SK-N-SH (cell line): ENCODE results near the gene PHLDB2. TPM values are rescaled to one million over a fixed set of nuclear protein-coding genes. Genes with fewer than 3 reads are reported as not detected.

ENCODE experiments used
- CTCF ChIA-PET: fragments of 300-600, 350-600 bp; formaldehyde crosslinking; extraction: SDS; loops from one replicate; lab custom pipeline; 2021; lab: Yijun Ruan, JAX
- POLR2A ChIA-PET: fragments of 350-600 bp; sonication (Branson Sonifier 250); formaldehyde crosslinking; extraction: SDS; loops from one replicate; lab custom pipeline; 2020; ENCODE audit warnings: antibody characterized with exemption, inconsistent platforms; lab: Yijun Ruan, JAX
- DNase-seq: peaks from one replicate; pipeline ENCODE4 v3.0.0; 2012
- H2AFZ ChIP-seq: fragments of 200-600 bp; sonication (generic); 2 replicates; pipeline ENCODE4 v1.8.1; 2016; ENCODE audit warnings: antibody characterized with exemption, mild to moderate bottlenecking, low read depth
- H3F3A ChIP-seq: fragments of 200-600 bp; sonication (generic); replicated peaks from 2 replicates; pipeline ENCODE3; 2016; ENCODE audit warnings: antibody characterized with exemption, mild to moderate bottlenecking; ENCODE audit not compliant: insufficient read depth
- H3K27ac ChIP-seq, 2 experiments: fragments of 200-500 bp in 1 of 2; fragments of 200-600 bp in 1 of 2; sonication (Bioruptor generic) in 1 of 2; sonication (generic), shearing (Covaris generic) in 1 of 2; 2 replicates each; pipeline versions ENCODE4 v1.5.1 to v1.6.1; 2014 to 2016; ENCODE audit warnings: low read depth in 2 of 2, inconsistent platforms in 1 of 2, low read length in 1 of 2, mild to moderate bottlenecking in 1 of 2, mixed read lengths in 1 of 2
- H3K27me3 ChIP-seq: fragments of 200-600 bp; sonication (generic), shearing (Covaris generic); 2 replicates; pipeline ENCODE4 v1.6.1; 2016; ENCODE audit warnings: mixed run types; ENCODE audit not compliant: insufficient read depth
- H3K36me3 ChIP-seq, 2 experiments: fragments of 200-500 bp in 1 of 2; fragments of 200-600 bp in 1 of 2; sonication (Bioruptor generic) in 1 of 2; sonication (generic) in 1 of 2; replicated peaks in 1 of 2; 2 replicates each; pipeline versions ENCODE3 to v1.5.1; 2014 to 2016; ENCODE audit warnings: low read length in 1 of 2, mild to moderate bottlenecking in 1 of 2; ENCODE audit not compliant: insufficient read depth in 2 of 2, control insufficient read depth in 1 of 2
- H3K4me1 ChIP-seq, 2 experiments: fragments of 200-500 bp in 1 of 2; fragments of 200-600 bp in 1 of 2; sonication (Bioruptor generic) in 1 of 2; sonication (generic), shearing (Covaris generic) in 1 of 2; 2 replicates each; pipeline versions ENCODE4 v1.5.1 to v1.6.1; 2014 to 2016; ENCODE audit warnings: low read depth in 1 of 2, low read length in 1 of 2, mixed run types in 1 of 2; ENCODE audit not compliant: insufficient read depth in 2 of 2, control insufficient read depth in 1 of 2
- H3K4me2 ChIP-seq: fragments of 200-600 bp; sonication (generic), shearing (Covaris generic); 2 replicates; pipeline ENCODE4 v1.6.1; 2017; ENCODE audit warnings: mixed run types
- H3K4me3 ChIP-seq, 2 experiments: fragments of 200-500 bp in 1 of 2; fragments of 200-600 bp in 1 of 2; sonication (Bioruptor generic) in 1 of 2; sonication (generic), shearing (Covaris generic) in 1 of 2; 2 replicates each; pipeline versions ENCODE4 v1.5.1 to v1.8.1; 2014 to 2016; ENCODE audit warnings: low read depth in 2 of 2, inconsistent platforms in 1 of 2, low read length in 1 of 2, mild to moderate bottlenecking in 1 of 2, mixed read lengths in 1 of 2, moderate library complexity in 1 of 2
- H3K79me2 ChIP-seq: fragments of 200-600 bp; sonication (generic); 2 replicates; pipeline ENCODE4 v1.8.1; 2017; ENCODE audit warnings: mild to moderate bottlenecking; ENCODE audit not compliant: insufficient read depth
- H3K9ac ChIP-seq: fragments of 200-600 bp; sonication (generic); 2 replicates; pipeline ENCODE4 v1.6.1; 2017; ENCODE audit warnings: mixed run types
- H3K9me2 ChIP-seq: fragments of 200-600 bp; sonication (generic); 2 replicates; pipeline ENCODE4 v1.6.1; 2017; ENCODE audit warnings: mixed run types
- H3K9me3 ChIP-seq: fragments of 200-600 bp; sonication (generic); 2 replicates; pipeline ENCODE4 v1.6.1; 2017; ENCODE audit warnings: mixed run types, mild to moderate bottlenecking, moderate library complexity
- H4K20me1 ChIP-seq: fragments of 200-600 bp; sonication (generic); 2 replicates; pipeline ENCODE4 v1.6.1; 2017; ENCODE audit warnings: mild to moderate bottlenecking, mixed run types; ENCODE audit not compliant: insufficient read depth
- EP300 ChIP-seq, 2 experiments: IDR thresholded peaks; 2 replicates each; pipeline versions ENCODE4 v1.4.0 to v1.6.1; 2012; ENCODE audit warnings: borderline replicate concordance in 1 of 2, low read depth in 1 of 2, low read length in 1 of 2
- GATA2 ChIP-seq: sonication (generic); formaldehyde crosslinking; IDR thresholded peaks from 2 replicates; pipeline ENCODE4 v1.5.0; 2020; ENCODE audit warnings: mild to moderate bottlenecking, missing genetic modification reagents
- MXI1 ChIP-seq: IDR thresholded peaks from 2 replicates; pipeline ENCODE4 v1.6.1; 2012; ENCODE audit warnings: mild to moderate bottlenecking, low read depth, low read length, improper control_type of control experiment
- NFIC ChIP-seq: IDR thresholded peaks from 2 replicates; pipeline ENCODE4 v1.4.0; 2012; ENCODE audit warnings: borderline replicate concordance
- RCOR1 ChIP-seq: fragments of 150-350 bp; IDR thresholded peaks from 2 replicates; pipeline ENCODE4 v1.6.1; 2017; ENCODE audit warnings: antibody characterized with exemption, low read length
- WGBS: methylation state at CpG from one replicate; pipeline ENCODE4 v1.1.6; 2017; ENCODE audit warnings: low lambda C conversion rate; 5-methylcytosine and 5-hydroxymethylcytosine counted together
- polyA plus RNA-seq, 3 experiments: library from polyadenylated mRNA; depleted of rRNA; stranded (reverse); fragments of >200 nt; gene quantifications; 2 replicates each; pipeline ENCODE4 v1.2.3, GENCODE V29; 2012
- TF ChIP-seq, protein P1 (sequence below): IDR thresholded peaks from 2 replicates; pipeline ENCODE4 v1.6.1; 2012; ENCODE audit warnings: mild to moderate bottlenecking, low read depth, low read length, moderate library complexity
- TF ChIP-seq, protein P2 (sequence below): fragments of 150-350 bp; IDR thresholded peaks from 2 replicates; pipeline ENCODE4 v1.6.1; 2017; ENCODE audit warnings: antibody characterized with exemption, low read length, low read depth, borderline replicate concordance
- TF ChIP-seq, protein P3 (sequence below): fragments of 150-350 bp; IDR thresholded peaks from 2 replicates; pipeline ENCODE4 v1.6.1; 2016; ENCODE audit warnings: mild to moderate bottlenecking, low read depth, low read length

Gene PHLDB2
- polyA plus RNA-seq, 1 of the 3 experiments (the other 2 are of a cell fraction) = 18.0 TPM

DNA sequence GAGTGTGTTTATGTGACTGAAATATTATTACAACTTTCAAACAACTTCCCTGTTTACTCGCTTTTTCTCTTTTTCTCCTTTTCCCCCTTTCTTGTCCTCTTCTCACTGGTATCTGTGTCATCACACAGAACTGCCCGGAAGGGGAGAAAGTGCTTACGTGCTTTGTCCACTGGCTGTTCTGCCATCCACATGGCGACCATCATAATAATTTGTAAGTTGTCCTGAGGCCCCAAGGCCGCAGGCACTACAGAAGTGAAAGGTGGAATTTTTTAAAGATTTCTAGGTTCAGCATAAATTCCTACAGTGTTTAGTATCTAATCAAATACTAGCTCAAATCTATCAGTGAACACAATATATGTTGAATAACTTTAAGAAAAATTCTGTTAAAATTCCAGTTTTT lies 93.0 kb downstream of the PHLDB2 start (continued):
- TF ChIP-seq, protein P1, sequence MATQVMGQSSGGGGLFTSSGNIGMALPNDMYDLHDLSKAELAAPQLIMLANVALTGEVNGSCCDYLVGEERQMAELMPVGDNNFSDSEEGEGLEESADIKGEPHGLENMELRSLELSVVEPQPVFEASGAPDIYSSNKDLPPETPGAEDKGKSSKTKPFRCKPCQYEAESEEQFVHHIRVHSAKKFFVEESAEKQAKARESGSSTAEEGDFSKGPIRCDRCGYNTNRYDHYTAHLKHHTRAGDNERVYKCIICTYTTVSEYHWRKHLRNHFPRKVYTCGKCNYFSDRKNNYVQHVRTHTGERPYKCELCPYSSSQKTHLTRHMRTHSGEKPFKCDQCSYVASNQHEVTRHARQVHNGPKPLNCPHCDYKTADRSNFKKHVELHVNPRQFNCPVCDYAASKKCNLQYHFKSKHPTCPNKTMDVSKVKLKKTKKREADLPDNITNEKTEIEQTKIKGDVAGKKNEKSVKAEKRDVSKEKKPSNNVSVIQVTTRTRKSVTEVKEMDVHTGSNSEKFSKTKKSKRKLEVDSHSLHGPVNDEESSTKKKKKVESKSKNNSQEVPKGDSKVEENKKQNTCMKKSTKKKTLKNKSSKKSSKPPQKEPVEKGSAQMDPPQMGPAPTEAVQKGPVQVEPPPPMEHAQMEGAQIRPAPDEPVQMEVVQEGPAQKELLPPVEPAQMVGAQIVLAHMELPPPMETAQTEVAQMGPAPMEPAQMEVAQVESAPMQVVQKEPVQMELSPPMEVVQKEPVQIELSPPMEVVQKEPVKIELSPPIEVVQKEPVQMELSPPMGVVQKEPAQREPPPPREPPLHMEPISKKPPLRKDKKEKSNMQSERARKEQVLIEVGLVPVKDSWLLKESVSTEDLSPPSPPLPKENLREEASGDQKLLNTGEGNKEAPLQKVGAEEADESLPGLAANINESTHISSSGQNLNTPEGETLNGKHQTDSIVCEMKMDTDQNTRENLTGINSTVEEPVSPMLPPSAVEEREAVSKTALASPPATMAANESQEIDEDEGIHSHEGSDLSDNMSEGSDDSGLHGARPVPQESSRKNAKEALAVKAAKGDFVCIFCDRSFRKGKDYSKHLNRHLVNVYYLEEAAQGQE = no peak
- no peak for TF ChIP-seq MXI1
- TF ChIP-seq, protein P2, sequence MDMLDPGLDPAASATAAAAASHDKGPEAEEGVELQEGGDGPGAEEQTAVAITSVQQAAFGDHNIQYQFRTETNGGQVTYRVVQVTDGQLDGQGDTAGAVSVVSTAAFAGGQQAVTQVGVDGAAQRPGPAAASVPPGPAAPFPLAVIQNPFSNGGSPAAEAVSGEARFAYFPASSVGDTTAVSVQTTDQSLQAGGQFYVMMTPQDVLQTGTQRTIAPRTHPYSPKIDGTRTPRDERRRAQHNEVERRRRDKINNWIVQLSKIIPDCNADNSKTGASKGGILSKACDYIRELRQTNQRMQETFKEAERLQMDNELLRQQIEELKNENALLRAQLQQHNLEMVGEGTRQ = no peak

DNA sequence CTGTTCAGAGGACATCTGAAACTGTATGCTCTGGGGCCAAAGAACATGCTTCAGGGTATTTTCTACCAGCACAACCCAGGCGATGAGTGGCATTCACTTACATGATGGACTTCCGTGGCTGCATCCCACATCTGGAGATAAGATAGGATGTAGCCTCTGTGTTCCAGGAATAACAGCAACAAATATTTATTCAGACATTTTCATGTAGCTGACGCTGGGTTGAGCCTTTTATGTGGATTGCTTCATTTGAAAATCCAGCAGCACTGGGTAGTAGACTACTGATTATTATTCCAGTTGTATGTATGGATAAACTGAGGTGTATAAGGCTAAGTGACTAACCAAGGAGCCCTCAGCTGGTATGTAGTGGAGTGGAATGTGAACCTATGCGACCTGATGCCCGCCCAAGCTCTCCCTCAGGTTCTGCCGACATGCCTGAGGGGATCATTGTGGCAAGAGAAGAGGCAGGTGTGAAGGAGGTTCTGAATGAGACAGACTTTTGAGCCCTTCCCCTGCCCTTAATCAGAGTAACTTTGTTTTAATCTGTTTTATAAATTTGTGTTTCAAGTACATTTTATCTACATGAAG lies 93.9 kb downstream of the PHLDB2 start:
- H3K4me3 ChIP-seq = no peak overlapping the region
- no peak overlapping the region for H2AFZ ChIP-seq
- no peak overlapping the region for H3K4me2 ChIP-seq
- H3K27ac ChIP-seq = no peak overlapping the region
- H3K79me2 ChIP-seq = peaks cover 6% of the 10 kb centered on the region
- no peaks in the 10 kb centered on the region for H3K9me2 ChIP-seq
- TF ChIP-seq GATA2 (CRISPR knock-in tag) = 0 out of 2 replicates have a peak, but pooled peaks have one; percentile 7
- TF ChIP-seq RCOR1 = no peak
- peak in 1 of 2 experiments; percentile 18; a peak in 1 of 4 replicates for TF ChIP-seq EP300 (IDR thresholded peaks at IDR 0.05; ENCODE audit: borderline replicate concordance in 1 of 2, low read depth in 1 of 2, low read length in 1 of 2)
- TF ChIP-seq NFIC = no peak
- TF ChIP-seq, protein P3, sequence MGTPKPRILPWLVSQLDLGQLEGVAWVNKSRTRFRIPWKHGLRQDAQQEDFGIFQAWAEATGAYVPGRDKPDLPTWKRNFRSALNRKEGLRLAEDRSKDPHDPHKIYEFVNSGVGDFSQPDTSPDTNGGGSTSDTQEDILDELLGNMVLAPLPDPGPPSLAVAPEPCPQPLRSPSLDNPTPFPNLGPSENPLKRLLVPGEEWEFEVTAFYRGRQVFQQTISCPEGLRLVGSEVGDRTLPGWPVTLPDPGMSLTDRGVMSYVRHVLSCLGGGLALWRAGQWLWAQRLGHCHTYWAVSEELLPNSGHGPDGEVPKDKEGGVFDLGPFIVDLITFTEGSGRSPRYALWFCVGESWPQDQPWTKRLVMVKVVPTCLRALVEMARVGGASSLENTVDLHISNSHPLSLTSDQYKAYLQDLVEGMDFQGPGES = no peak
- H3K9ac ChIP-seq = no peak overlapping the region
- no peaks in the 10 kb centered on the region for H3K27me3 ChIP-seq
- POLR2A ChIA-PET = no interaction called here
- DNase-seq = peak; percentile 21
- H3F3A ChIP-seq = peaks cover 16% of the 10 kb centered on the region
- 93% methylated on average over 6 of the region's 6 CpGs for WGBS
- CTCF ChIA-PET = interaction anchor here (0.7 to 3.1 kb wide), 6 partner anchors 9 to 237 kb away, joined by 3 to 21 read pairs (median 5); no protein-coding TSS in a partner anchor
- H3K36me3 ChIP-seq = peaks cover 31 to 77% of the 10 kb centered on the region in 2 experiments
- peaks cover 9 to 10% of the 10 kb centered on the region in 2 experiments; a peak in 3 of 4 replicates for H3K4me1 ChIP-seq
- H3K9me3 ChIP-seq = no peaks in the 10 kb centered on the region
- H4K20me1 ChIP-seq = no peaks in the 10 kb centered on the region
